ENCODE data around the gene PIP5K1B. TPM values are rescaled to one million over a fixed set of nuclear protein-coding genes. Genes with fewer than 3 reads are reported as not detected.
"Not testable (repeated sequence)": the region's sequence is repeated elsewhere in the genome, so short reads cannot be mapped to it uniquely, and the experiment has no call there.

PIP5K1B gene
- total RNA-seq, 4 donors from 2014 or later: 0.63 to 1.6 (median 0.98) TPM

DNA sequence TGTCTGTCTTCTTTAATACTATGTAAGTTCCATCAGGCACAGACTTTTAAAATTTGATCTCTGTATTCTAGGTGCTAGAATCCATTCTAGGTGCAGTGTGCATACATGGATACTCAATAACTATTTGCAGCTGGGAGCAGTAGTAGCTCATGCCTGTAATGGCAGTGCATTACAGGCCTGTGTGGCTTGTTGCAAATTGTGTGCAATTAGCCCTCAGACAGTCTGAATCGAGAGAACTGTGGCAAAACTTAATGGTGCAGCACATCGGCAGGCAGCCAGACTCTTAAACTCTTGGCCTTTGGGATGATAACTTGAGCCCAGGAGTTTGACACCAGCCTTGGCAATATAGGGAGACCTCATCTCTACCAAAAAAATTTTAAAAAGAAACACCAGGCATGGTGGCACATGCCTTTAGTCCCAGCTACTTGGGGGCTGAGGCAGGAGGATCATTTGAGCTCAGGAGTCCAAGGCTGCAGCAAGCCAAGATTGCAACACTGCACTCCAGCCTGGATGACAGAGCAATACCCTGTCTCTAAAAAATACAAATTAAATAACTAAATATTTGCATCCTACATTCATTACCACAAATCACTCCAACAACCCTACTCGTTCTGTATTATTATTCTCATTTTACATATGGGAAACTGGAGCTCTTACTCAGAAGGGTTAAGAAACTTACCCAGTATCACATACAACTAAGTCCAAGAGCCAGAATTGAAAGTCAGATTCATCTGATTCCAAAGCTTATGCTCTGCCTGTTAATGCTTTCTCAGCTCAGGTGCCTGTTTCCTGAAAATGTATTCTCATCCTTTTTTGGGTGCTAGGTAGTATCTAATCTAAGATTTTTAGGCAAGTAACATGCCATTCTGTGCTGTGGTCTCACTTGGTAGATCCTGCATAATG, 278.7 kb downstream of the PIP5K1B start:
- no peaks in the 10 kb centered on the region for H3K27me3 ChIP-seq
- H3K4me1 ChIP-seq: peaks cover 0 to 5% of the 10 kb centered on the region in 2 donors
- WGBS, 2 donors: 73 to 74% methylated on average over 3 of the region's 3 CpGs
- no peak overlapping the region for H3K27ac ChIP-seq
- intact Hi-C loops (cut with DNase I): no loop called here
- no peak overlapping the region for H3K4me3 ChIP-seq (replicated peaks in 1 of 3)
- no peak for DNase-seq
- no peak for TF ChIP-seq POLR2A (IDR thresholded peaks at IDR 0.05)
- H3K36me3 ChIP-seq: no peaks in the 10 kb centered on the region
- H3K9me3 ChIP-seq: no peaks in the 10 kb centered on the region

DNA sequence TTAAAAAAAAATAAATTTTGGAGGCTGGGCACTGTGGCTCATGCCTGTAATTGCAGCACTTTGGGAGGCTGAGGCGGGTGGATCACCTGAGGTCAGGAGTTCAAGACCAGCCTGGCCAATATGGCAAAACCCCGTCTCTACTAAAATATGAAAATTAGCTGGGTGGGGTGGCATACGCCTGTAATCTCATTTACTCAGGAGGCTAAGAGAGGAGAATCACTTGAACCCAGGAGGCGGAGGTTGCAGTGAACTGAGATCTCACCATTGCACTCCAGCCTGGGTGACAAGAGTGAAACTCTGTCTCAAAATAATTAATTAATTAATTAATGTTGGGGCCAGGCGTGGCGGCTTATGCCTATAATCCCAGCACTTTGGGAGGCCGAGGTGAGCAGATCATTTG, 281.9 kb downstream of the PIP5K1B start:
- H3K4me3 ChIP-seq (replicated peaks in 1 of 3); DNase-seq; H3K4me1 ChIP-seq; H3K27ac ChIP-seq; intact Hi-C loops (cut with DNase I); H3K9me3 ChIP-seq; H3K27me3 ChIP-seq; H3K36me3 ChIP-seq: not testable (repeated sequence)
- WGBS, 2 donors: 93 to 96% methylated on average over 7 of the region's 7 CpGs

DNA sequence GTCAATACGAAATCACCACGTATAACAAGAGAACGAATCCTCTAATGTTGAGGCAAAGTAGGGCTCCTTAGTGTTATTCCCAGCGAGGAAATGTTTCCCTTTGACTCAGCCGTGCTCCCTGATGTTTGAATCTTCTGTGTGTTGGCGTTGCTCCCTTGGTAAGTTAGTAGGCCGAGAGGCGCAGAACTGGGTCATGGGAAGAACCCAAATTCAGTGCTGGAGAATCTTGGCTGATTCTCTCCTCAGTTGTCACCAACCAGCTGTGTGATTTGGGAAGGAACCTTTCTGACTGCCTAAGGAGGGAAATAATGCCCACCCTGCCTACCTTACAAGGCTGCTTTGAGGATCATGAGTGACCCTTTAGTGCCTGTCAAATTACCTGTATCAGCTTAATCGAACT, 286.4 kb downstream of the PIP5K1B start:
- H3K9me3 ChIP-seq: no peaks in the 10 kb centered on the region
- H3K4me3 ChIP-seq (replicated peaks in 1 of 3): no peak overlapping the region
- no peaks in the 10 kb centered on the region for H3K4me1 ChIP-seq
- no peaks in the 10 kb centered on the region for H3K36me3 ChIP-seq
- intact Hi-C loops (cut with DNase I): no loop called here
- WGBS, 2 donors: 84 to 92% methylated on average over 9 of the region's 9 CpGs
- TF ChIP-seq, protein P1, sequence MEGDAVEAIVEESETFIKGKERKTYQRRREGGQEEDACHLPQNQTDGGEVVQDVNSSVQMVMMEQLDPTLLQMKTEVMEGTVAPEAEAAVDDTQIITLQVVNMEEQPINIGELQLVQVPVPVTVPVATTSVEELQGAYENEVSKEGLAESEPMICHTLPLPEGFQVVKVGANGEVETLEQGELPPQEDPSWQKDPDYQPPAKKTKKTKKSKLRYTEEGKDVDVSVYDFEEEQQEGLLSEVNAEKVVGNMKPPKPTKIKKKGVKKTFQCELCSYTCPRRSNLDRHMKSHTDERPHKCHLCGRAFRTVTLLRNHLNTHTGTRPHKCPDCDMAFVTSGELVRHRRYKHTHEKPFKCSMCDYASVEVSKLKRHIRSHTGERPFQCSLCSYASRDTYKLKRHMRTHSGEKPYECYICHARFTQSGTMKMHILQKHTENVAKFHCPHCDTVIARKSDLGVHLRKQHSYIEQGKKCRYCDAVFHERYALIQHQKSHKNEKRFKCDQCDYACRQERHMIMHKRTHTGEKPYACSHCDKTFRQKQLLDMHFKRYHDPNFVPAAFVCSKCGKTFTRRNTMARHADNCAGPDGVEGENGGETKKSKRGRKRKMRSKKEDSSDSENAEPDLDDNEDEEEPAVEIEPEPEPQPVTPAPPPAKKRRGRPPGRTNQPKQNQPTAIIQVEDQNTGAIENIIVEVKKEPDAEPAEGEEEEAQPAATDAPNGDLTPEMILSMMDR (IDR thresholded peaks at IDR 0.05): no peak
- TF ChIP-seq POLR2A (IDR thresholded peaks at IDR 0.05): no peak
- DNase-seq: no peak
- no peak overlapping the region for H3K27ac ChIP-seq
- no peaks in the 10 kb centered on the region for H3K27me3 ChIP-seq

DNA sequence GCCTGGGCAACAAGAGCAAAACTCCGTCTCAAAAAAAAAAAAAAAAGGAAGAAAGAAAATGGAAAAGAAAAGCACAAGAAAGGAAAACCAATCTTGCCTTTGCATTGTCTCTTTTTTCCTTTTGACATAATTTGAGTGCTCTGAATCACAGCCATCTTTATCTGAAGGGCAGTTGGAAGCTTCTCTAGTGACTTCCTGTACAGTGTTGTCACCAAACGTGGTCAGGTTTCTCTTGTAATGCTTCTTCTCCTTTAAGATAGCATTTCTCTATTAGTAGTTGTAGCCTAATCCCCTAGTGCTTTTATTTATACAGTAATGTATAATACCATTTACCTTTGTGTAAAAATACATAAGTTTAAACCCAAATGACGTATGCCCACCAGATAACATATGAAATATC, 290.7 kb downstream of the PIP5K1B start:
- Histone ChIP-seq H3K4me3 (replicated peaks in 1 of 3) (no peak overlapping the region), H3K4me1 (no peaks in the 10 kb centered on the region), H3K36me3 (no peaks in the 10 kb centered on the region), H3K9me3 (no peaks in the 10 kb centered on the region), H3K27ac (no peak overlapping the region), H3K27me3 (no peaks in the 10 kb centered on the region)
- DNase-seq: no peak
- intact Hi-C loops (cut with DNase I): no loop called here
- TF ChIP-seq, protein P1 (IDR thresholded peaks at IDR 0.05): no peak
- no peak for TF ChIP-seq POLR2A (IDR thresholded peaks at IDR 0.05)
- 77 to 80% methylated on average over 3 of the region's 3 CpGs for WGBS, 2 donors

DNA sequence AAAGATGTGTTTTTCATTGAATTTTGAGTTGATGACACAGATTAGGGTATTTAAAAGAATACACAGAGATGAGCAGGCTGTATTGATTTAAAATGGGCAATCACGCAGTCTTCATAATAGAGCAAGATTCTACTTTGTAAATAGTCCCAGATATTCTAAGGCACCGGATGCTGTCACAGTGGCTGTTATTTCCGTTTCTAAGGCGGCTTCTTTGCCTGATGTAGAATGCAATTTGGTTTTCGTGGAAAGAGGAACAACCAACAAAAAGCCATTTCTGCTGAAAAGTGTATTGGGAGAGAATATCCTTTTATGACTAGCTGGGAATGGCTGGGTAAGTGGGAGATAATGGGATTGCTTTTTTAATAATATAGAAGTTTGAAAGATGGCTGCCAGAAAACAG, 291.4 kb downstream of the PIP5K1B start:
- H3K27ac ChIP-seq: no peak overlapping the region
- TF ChIP-seq, protein P1 (IDR thresholded peaks at IDR 0.05): no peak
- TF ChIP-seq POLR2A (IDR thresholded peaks at IDR 0.05): no peak
- no peak overlapping the region for H3K4me3 ChIP-seq (replicated peaks in 1 of 3)
- H3K27me3 ChIP-seq: no peaks in the 10 kb centered on the region
- WGBS, 2 donors: 76 to 85% methylated on average over 5 of the region's 5 CpGs
- no peaks in the 10 kb centered on the region for H3K9me3 ChIP-seq
- no peaks in the 10 kb centered on the region for H3K4me1 ChIP-seq
- no peak for DNase-seq
- H3K36me3 ChIP-seq: no peaks in the 10 kb centered on the region
- intact Hi-C loops (cut with DNase I): no loop called here

DNA sequence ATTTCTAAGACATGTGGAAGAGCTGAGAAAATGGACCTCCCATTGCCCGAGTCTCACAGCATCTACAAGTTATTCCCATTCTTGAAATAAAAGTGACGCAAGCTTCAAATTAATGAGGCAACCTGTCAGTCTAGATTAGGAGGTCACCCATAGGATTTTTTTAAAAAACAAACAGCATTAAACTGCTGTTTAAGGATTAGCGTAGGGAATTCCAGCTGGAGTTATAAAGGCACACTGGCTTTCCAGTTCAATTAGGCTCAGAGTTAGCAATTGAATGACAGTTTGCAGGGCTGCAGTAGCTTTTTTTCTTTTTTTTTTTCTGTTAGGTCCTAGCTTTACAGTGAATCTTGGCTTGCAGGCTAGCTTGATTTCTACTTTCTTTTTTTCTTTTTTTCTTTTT, 292.6 kb downstream of the PIP5K1B start:
- Histone ChIP-seq H3K27me3 (no peaks in the 10 kb centered on the region), H3K36me3 (no peaks in the 10 kb centered on the region), H3K27ac (no peak overlapping the region), H3K9me3 (no peaks in the 10 kb centered on the region), H3K4me1 (no peaks in the 10 kb centered on the region), H3K4me3 (replicated peaks in 1 of 3) (no peak overlapping the region)
- 85 to 91% methylated on average over 3 of the region's 3 CpGs for WGBS, 2 donors
- DNase-seq: no peak
- TF ChIP-seq, protein P1 (IDR thresholded peaks at IDR 0.05): no peak
- no peak for TF ChIP-seq POLR2A (IDR thresholded peaks at IDR 0.05)
- intact Hi-C loops (cut with DNase I): loop anchor here (2.0 kb wide), 1 partner anchor 413 kb away; no protein-coding TSS in a partner anchor
